ENCODE data around the gene MINDY4.
A peak's percentile ranks its signal among the peaks of the same experiment; 100 is the strongest.

Gene MINDY4

DNA sequence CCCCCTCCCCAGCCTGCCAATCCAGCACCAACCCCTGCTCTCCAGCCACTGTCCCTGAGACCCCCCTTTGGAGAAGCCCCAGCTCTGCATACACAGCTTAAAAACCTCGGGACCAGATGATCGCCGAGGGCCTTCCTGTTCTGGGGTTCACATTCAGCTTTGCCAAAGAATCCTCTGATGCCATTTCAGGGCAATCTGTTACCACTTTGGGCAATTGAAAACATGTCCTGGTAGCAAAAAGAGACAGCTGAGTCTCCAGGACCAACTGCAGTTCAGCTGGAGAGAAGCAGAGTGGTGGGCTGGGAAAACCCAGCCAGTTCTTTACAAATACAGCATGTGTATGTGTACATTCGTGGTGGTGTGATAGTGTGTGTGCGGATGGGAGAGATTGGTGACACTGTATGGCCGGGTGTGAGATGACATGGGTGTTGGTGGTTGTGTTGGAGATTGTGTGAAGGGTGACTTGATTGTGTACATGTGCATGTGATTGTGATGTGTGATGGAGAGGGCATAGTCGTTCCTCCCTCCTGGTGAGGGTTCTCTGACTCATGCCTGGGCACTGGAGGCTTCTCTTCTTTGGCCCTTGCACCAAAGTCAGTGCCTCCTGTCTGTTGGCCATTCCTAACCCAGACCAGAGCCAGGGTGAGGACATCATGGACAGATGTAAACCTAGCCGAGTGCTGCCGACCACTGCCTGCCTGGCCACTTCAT, 91.9 kb downstream of the MINDY4 start:
- no peak overlapping the region for H3K4me3 ChIP-seq (ENCODE audit: low read depth, low read length)
- no peak for TF ChIP-seq CTCF (IDR thresholded peaks at IDR 0.05; ENCODE audit: low read depth, low read length)
- in situ Hi-C loops (cut with HindIII; ENCODE audit: low sequenced_read_pairs), result no loop called here
- DNase-seq (ENCODE audit: low read depth, low spot score), result no peak

DNA sequence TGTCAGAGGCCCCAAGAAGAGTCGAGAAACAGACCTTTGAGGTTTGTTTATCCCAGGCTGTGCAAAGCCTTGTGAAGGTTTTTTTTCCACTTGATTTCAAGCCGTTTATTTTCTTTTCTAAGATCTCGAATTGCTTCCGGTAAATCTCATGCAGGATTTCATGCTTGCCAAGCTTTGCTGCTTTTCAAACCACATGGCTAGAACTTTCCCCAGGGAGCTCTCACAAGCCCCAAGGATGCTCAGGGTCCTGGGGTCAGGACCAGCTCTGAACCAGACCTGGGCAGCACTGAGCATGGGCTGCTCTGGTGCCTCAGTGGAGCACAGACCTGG, 92.5 kb downstream of the MINDY4 start:
- in situ Hi-C loops (cut with HindIII; ENCODE audit: low sequenced_read_pairs), result no loop called here
- no peak for TF ChIP-seq CTCF (IDR thresholded peaks at IDR 0.05; ENCODE audit: low read depth, low read length)
- DNase-seq (ENCODE audit: low read depth, low spot score), result peak; percentile 62
- no peak overlapping the region for H3K4me3 ChIP-seq (ENCODE audit: low read depth, low read length)

DNA sequence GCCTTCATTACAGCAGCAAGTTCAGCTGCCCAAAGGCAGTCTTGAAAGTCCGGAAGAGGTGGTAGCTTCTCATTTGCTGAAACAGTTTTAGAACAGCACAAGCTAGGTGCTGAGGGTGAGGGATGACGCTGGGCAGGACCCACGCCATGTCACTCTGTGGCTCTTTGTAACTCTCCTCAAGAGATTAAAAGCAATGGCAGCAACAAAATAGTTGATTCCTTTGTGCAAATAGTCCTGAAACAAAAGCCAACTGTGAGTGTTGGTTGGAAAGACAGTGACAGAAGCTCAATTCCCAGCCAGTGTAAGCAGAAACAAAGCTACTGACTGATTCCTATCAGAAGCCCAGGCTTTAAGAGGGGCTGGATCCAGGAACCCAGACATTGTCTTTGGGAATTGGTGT, 92.9 kb downstream of the MINDY4 start:
- no peak for DNase-seq (ENCODE audit: low read depth, low spot score)
- in situ Hi-C loops (cut with HindIII; ENCODE audit: low sequenced_read_pairs), result no loop called here
- TF ChIP-seq CTCF (IDR thresholded peaks at IDR 0.05; ENCODE audit: low read depth, low read length), result no peak
- H3K4me3 ChIP-seq (ENCODE audit: low read depth, low read length), result no peak overlapping the region

GRCh38 chr7:30865076-30865475, 93.9 kb downstream of the MINDY4 start:
- TF ChIP-seq CTCF (IDR thresholded peaks at IDR 0.05; ENCODE audit: low read depth, low read length), result no peak
- DNase-seq (ENCODE audit: low read depth, low spot score), result no peak
- no peak overlapping the region for H3K4me3 ChIP-seq (ENCODE audit: low read depth, low read length)
- in situ Hi-C loops (cut with HindIII; ENCODE audit: low sequenced_read_pairs), result no loop called here

DNA sequence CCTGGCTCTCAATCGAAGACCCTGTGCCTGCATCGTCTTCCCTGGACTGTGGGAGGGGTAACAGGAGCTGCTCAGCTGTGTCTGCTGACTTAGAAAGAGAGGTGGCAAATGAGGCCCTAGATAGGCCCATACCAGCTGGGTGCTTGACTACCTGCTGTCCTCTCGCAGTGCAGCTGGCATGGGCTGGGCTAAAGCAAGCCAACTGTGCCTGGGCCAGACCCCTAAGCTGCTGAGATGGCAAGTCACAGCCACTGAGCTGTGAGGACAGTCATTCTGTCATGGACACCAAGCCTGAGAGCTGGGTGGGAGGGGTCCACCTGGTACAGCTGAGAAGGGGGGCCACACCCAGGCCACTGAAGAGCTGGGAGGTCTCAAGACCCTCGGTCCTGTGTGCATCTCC, 94.6 kb downstream of the MINDY4 start:
- in situ Hi-C loops (cut with HindIII; ENCODE audit: low sequenced_read_pairs), result no loop called here
- no peak overlapping the region for H3K4me3 ChIP-seq (ENCODE audit: low read depth, low read length)
- no peak for TF ChIP-seq CTCF (IDR thresholded peaks at IDR 0.05; ENCODE audit: low read depth, low read length)
- no peak for DNase-seq (ENCODE audit: low read depth, low spot score)

DNA sequence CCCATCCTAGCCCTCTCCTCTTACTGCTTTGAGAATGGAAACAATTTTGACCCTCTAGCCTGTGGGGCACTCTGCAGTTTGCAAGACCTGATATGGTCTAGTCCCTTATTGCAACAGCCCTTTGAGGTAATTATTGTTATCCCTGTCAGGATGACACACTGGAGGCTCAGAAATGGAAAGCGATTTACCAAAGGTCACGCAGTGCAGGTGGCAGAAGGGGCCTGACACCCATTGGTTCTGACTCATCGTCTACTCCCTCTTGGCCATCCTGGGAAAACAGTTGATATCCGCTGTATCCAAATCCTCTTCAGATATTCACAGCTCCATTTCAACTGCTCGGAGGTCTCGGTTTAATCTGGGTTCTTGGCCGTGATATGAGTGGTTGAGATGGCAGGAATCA, 95.7 kb downstream of the MINDY4 start:
- H3K4me3 ChIP-seq (ENCODE audit: low read depth, low read length), result no peak overlapping the region
- TF ChIP-seq CTCF (IDR thresholded peaks at IDR 0.05; ENCODE audit: low read depth, low read length), result no peak
- in situ Hi-C loops (cut with HindIII; ENCODE audit: low sequenced_read_pairs), result no loop called here
- no peak for DNase-seq (ENCODE audit: low read depth, low spot score)

GRCh38 chr7:30867483-30867882, 96.3 kb downstream of the MINDY4 start:
- TF ChIP-seq CTCF (IDR thresholded peaks at IDR 0.05; ENCODE audit: low read depth, low read length), result no peak
- no peak for DNase-seq (ENCODE audit: low read depth, low spot score)
- H3K4me3 ChIP-seq (ENCODE audit: low read depth, low read length), result no peak overlapping the region
- in situ Hi-C loops (cut with HindIII; ENCODE audit: low sequenced_read_pairs), result no loop called here

All from astrocyte of the spinal cord (primary cell).